ENCODE results near the gene MCM10. TPM values are rescaled to one million over a fixed set of nuclear protein-coding genes. Genes with fewer than 3 reads are reported as not detected.

The MCM10 gene
- total RNA-seq, 1 donor from 2014 or later = 1.5 TPM

- no peaks in the 10 kb centered on the region for H3K4me1 ChIP-seq (ENCODE audit: insufficient read depth, low read length)
- H3K27me3 ChIP-seq (ENCODE audit: insufficient read depth, low read length) = no peaks in the 10 kb centered on the region
- FAIRE-seq (no peak), DNase-seq (ENCODE audit: low read depth) (no peak)
- H3K9ac ChIP-seq (ENCODE audit: low read length) = no peak overlapping the region
- H2AFZ ChIP-seq (ENCODE audit: low read depth, low read length) = no peak overlapping the region
- no peak overlapping the region for H3K27ac ChIP-seq (ENCODE audit: low read depth, low read length)
- no peaks in the 10 kb centered on the region for H3K4me1 Mint-ChIP-seq (ENCODE audit: low read depth, unreplicated experiment)
- no peaks in the 10 kb centered on the region for H3K79me2 ChIP-seq (ENCODE audit: insufficient read depth, low read length)
- TF ChIP-seq CTCF (IDR thresholded peaks at IDR 0.05; ENCODE audit: insufficient read depth, low read depth, low read length) (no peak), EZH2 (IDR thresholded peaks at IDR 0.05; ENCODE audit: insufficient read depth, low read length) (no peak)
- H3K4me3 ChIP-seq (ENCODE audit: insufficient read depth, low read depth, low read length) = no peak overlapping the region
- no peaks in the 10 kb centered on the region for H3K9me3 Mint-ChIP-seq (ENCODE audit: unreplicated experiment)
- no peak overlapping the region for H3K27ac Mint-ChIP-seq (ENCODE audit: unreplicated experiment)
- H3K27me3 Mint-ChIP-seq (ENCODE audit: low read depth, unreplicated experiment) = no peaks in the 10 kb centered on the region
- H3K36me3 ChIP-seq (ENCODE audit: insufficient read depth, low read length) = peaks cover 43% of the 10 kb centered on the region
- H3K4me3 Mint-ChIP-seq (ENCODE audit: unreplicated experiment) = no peak overlapping the region
- H3K9me3 ChIP-seq (ENCODE audit: insufficient read depth, low read depth, low read length) = no peaks in the 10 kb centered on the region
- no peak overlapping the region for H3K4me2 ChIP-seq (ENCODE audit: low read length)
- peaks cover 40% of the 10 kb centered on the region for H3K36me3 Mint-ChIP-seq (ENCODE audit: low read depth, unreplicated experiment)
- H4K20me1 ChIP-seq (ENCODE audit: insufficient read depth, low read length) = peaks cover 26% of the 10 kb centered on the region
These were observed 45.2 kb upstream of the MCM10 start for GRCh38 chr10:13115832-13116803.

DNA sequence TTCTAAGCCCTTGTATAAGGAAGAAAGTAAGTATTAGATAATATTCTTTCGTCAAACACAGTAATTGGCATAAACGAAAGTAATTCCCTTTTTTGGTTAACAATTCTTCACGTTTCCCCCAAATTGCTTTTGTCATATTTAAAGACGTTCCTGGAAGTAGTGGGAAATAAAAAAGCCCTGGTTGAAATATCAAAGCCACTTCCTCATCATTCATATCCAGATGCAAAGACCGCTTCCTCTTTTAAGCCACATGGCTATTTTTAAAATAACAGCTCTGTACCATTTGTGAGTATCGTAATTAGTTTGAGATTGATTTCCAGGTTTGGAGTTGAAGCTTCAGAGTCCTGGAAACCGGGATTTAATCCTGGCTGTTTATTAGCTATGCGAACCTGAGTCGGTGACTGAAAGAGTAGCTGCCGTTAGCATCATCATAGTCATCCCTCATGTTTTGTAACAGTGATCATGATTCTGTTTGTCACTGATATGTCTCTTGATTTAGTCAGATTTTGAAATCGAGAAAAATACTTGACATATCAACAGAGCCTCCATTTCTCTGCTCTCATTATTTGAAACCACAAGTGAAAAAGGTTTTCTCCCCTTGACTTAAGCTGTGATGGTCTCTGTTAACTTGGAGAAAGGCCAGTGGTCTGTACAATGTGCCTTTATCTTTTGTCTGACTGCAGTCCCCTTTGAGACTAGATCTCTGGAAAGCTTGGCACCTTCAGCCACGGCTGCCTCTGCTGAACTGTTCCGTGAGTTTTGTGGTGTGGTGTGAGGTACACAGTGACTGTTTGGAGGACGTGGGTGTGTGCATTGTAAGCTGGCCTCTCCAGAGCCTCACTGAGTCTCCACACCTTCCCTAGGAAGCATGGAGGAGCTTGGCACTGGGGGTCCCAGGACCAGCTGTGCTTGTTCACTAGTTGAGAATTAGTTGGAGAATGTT, 43.2 kb upstream of the MCM10 start:
- no peaks in the 10 kb centered on the region for H3K27me3 Mint-ChIP-seq (ENCODE audit: low read depth, unreplicated experiment)
- Histone ChIP-seq H3K27me3 (ENCODE audit: insufficient read depth, low read length) (no peaks in the 10 kb centered on the region), H3K79me2 (ENCODE audit: insufficient read depth, low read length) (no peaks in the 10 kb centered on the region), H3K4me2 (ENCODE audit: low read length) (no peak overlapping the region), H3K27ac (ENCODE audit: low read depth, low read length) (no peak overlapping the region), H3K36me3 (ENCODE audit: insufficient read depth, low read length) (peaks cover 41% of the 10 kb centered on the region), H3K4me1 (ENCODE audit: insufficient read depth, low read length) (no peaks in the 10 kb centered on the region), H3K9ac (ENCODE audit: low read length) (no peak overlapping the region), H3K9me3 (ENCODE audit: insufficient read depth, low read depth, low read length) (no peaks in the 10 kb centered on the region), H2AFZ (ENCODE audit: low read depth, low read length) (no peak overlapping the region), H3K4me3 (ENCODE audit: insufficient read depth, low read depth, low read length) (no peak overlapping the region), H4K20me1 (ENCODE audit: insufficient read depth, low read length) (peaks cover 23% of the 10 kb centered on the region)
- TF ChIP-seq CTCF (IDR thresholded peaks at IDR 0.05; ENCODE audit: insufficient read depth, low read depth, low read length) (no peak), EZH2 (IDR thresholded peaks at IDR 0.05; ENCODE audit: insufficient read depth, low read length) (no peak)
- H3K4me1 Mint-ChIP-seq (ENCODE audit: low read depth, unreplicated experiment) = no peaks in the 10 kb centered on the region
- H3K27ac Mint-ChIP-seq (ENCODE audit: unreplicated experiment) = no peak overlapping the region
- no peak overlapping the region for H3K4me3 Mint-ChIP-seq (ENCODE audit: unreplicated experiment)
- no peaks in the 10 kb centered on the region for H3K9me3 Mint-ChIP-seq (ENCODE audit: unreplicated experiment)
- no peak for FAIRE-seq
- peaks cover 46% of the 10 kb centered on the region for H3K36me3 Mint-ChIP-seq (ENCODE audit: low read depth, unreplicated experiment)
- no peak for DNase-seq (ENCODE audit: low read depth)
